Measurements from ENCODE around the gene RASGRP3.
A peak's percentile ranks its signal among the peaks of the same experiment; 100 is the strongest.
"Not testable (repeated sequence)": the region's sequence is repeated elsewhere in the genome, so short reads cannot be mapped to it uniquely, and the experiment has no call there.

Gene RASGRP3

GRCh38 chr2:33458248-33458819, 18.1 kb upstream of the RASGRP3 start:
- H3K4me3 ChIP-seq (ENCODE audit: low read depth, low read length), result no peak overlapping the region
- TF ChIP-seq, protein P1, sequence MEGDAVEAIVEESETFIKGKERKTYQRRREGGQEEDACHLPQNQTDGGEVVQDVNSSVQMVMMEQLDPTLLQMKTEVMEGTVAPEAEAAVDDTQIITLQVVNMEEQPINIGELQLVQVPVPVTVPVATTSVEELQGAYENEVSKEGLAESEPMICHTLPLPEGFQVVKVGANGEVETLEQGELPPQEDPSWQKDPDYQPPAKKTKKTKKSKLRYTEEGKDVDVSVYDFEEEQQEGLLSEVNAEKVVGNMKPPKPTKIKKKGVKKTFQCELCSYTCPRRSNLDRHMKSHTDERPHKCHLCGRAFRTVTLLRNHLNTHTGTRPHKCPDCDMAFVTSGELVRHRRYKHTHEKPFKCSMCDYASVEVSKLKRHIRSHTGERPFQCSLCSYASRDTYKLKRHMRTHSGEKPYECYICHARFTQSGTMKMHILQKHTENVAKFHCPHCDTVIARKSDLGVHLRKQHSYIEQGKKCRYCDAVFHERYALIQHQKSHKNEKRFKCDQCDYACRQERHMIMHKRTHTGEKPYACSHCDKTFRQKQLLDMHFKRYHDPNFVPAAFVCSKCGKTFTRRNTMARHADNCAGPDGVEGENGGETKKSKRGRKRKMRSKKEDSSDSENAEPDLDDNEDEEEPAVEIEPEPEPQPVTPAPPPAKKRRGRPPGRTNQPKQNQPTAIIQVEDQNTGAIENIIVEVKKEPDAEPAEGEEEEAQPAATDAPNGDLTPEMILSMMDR (IDR thresholded peaks at IDR 0.05; ENCODE audit: low read depth, low read length), result no peak

DNA sequence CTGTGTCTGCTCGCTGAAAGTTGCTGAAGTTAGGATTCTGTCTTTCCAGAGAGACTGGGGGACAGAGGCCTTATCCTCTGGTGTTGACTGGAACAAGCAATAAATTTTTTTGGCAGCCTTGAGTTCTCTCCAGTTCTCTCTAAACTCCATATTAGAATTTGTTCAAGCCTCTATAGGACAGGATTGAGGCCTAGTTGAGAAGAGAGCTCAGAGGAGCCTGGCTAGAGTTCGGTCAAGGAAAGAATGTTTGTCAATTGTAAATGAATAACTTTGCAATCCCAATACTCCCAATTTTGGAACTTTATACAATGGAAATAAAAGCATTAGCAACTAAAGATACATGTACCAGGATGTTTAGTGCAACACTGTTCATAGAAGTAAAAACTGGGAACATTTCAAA, 16.7 kb upstream of the RASGRP3 start:
- TF ChIP-seq, protein P1 (IDR thresholded peaks at IDR 0.05; ENCODE audit: low read depth, low read length), result no peak
- H3K4me3 ChIP-seq (ENCODE audit: low read depth, low read length), result no peak overlapping the region

GRCh38 chr2:33462512-33462911, 13.9 kb upstream of the RASGRP3 start:
- not testable (repeated sequence) for H3K4me3 ChIP-seq (ENCODE audit: low read depth, low read length)

- TF ChIP-seq, protein P1 (IDR thresholded peaks at IDR 0.05; ENCODE audit: low read depth, low read length), result no peak
Measured at GRCh38 chr2:33467413-33467812, 9.0 kb upstream of the RASGRP3 start.

GRCh38 chr2:33469238-33469637, 7.2 kb upstream of the RASGRP3 start:
- no peak overlapping the region for H3K4me3 ChIP-seq (ENCODE audit: low read depth, low read length)
- TF ChIP-seq, protein P1 (IDR thresholded peaks at IDR 0.05; ENCODE audit: low read depth, low read length), result no peak

More at GRCh38 chr2:33467413-33467812, 9.0 kb upstream of the RASGRP3 start:
- no peak overlapping the region for H3K4me3 ChIP-seq (ENCODE audit: low read depth, low read length)

DNA sequence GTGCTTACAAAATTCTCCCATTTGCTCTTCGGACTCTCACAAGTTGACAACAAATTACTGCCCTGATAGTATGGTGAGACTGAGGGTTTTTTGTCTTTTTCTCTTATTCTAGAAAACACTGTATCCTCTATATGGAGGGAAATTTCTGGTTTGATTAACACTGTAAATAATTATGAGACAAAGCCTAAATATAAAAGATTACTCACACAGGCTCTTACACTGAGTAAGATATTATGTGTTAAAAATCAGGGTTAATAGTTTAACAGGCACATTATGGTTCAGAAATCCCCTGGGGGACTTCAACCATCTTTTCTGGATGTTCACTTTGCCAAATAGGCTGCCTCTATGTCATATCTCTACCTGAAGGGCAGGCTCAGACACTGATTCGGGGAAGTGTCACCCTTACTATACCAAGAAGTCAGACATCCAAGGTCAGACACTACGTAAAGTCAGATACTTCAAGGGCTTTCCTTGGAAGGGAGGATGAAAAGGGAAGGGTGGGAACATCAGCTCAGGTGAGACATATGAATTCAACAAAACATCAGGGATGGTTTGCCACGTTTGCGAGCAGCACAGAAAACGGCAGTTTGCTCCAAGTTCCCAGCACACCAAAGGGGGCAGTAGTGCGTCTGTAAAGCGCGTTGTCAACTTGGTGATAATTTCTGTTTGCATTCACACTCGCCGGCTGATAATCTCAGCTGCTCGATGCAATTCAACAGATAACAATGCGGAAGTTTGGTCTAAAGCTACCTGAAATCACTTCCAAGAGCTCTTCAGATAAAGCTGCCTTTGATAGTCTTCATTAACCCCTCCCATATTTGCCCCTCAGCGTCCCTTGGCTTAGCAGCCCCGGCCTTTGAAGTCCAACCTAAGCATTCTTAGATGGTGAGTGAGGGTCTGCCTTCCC, 972 bp upstream of the RASGRP3 start:
- TF ChIP-seq, protein P1 (IDR thresholded peaks at IDR 0.05; ENCODE audit: low read depth, low read length), result peak; percentile 78
- H3K4me3 ChIP-seq (ENCODE audit: low read depth, low read length), result peak overlapping the region; percentile 68

DNA sequence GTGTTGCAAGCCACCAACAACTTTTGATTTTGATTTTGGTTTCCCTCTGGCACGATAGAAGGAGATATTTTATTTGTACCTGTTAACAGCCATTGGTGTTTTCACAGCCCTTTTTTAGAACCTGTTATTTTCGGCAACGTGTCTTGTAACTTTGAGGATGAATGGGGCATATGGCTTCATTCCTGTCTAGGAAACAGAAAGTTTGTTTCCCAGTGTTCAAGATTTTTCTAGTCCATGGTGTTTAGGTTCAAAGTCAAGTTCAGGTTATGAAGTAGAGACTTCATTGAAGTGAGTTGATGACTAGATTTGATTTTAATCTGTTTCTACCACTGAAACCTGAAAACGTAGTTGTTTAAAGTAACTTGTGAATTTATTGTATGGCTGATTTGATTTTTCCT, 343 bp downstream of the RASGRP3 start:
- TF ChIP-seq, protein P1 (IDR thresholded peaks at IDR 0.05; ENCODE audit: low read depth, low read length), result no peak
- peak overlapping the region; percentile 68 for H3K4me3 ChIP-seq (ENCODE audit: low read depth, low read length)
